HuH-7 (cell line): ENCODE results near the gene P2RX7.
"Not testable (repeated sequence)": the region's sequence is repeated elsewhere in the genome, so short reads cannot be mapped to it uniquely, and the experiment has no call there.

Experiments
- DNase-seq: peaks from one replicate; pipeline ENCODE4 v3.0.0; 2011; ENCODE audit warnings: low spot score

The P2RX7 gene

DNA sequence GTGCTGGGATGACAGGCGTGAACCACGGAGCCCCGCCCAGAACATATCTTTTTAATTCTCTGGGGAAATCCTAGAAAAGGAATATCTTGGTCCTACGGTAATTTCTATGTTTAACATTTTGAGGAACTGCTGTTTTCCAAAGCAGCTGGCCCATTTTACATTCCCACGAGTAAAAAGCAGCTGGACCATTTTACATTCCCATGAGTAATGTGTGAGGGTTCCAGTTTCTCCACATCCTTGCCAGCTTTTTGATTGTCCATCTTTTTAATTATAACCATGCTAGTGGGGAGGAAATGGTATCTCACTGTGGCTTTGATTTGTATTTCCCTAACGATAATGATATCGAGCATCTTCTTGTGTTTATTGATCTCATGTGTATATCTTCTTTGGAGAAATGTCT, 72.8 kb downstream of the P2RX7 start:
- no peak for DNase-seq

DNA sequence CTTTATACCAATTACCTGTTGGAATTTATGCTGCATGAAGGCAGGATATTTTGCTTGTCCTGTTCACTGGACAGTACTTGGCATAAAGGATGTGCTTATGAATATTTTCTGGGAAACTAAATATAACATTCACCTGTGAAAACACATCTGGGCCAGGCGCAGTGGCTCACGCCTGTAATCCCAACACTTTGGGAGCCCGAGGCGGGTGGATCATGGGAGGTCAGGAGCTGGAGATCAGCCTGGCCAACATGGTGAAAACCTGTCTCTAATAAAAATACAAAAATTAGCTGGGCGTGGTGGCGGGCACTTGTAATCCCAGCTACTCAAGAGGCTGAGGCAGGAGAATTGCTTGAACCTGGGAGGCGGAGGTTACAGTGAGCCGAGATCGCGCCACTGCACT, 75.9 kb downstream of the P2RX7 start:
- not testable (repeated sequence) for DNase-seq

DNA sequence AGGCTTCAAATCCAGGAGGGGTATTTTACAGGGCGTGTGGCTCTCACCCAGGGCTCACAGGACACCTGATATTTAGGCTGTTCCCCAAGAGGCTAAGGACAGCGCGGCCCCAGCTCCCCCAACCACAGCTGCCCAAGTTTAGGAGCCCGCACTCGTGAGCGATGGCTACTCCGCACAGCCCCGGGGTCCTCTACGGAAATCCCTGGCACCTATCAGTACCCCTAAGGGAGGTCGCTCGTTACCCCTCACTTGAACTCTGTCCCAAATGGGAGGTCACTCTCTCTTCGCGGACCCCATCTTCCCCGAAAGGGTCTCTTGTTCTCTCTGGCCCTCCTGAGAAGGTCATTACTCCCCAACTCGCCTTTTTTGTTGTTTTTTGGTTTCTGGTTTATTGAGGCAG, 76.5 kb downstream of the P2RX7 start:
- no peak for DNase-seq

DNA sequence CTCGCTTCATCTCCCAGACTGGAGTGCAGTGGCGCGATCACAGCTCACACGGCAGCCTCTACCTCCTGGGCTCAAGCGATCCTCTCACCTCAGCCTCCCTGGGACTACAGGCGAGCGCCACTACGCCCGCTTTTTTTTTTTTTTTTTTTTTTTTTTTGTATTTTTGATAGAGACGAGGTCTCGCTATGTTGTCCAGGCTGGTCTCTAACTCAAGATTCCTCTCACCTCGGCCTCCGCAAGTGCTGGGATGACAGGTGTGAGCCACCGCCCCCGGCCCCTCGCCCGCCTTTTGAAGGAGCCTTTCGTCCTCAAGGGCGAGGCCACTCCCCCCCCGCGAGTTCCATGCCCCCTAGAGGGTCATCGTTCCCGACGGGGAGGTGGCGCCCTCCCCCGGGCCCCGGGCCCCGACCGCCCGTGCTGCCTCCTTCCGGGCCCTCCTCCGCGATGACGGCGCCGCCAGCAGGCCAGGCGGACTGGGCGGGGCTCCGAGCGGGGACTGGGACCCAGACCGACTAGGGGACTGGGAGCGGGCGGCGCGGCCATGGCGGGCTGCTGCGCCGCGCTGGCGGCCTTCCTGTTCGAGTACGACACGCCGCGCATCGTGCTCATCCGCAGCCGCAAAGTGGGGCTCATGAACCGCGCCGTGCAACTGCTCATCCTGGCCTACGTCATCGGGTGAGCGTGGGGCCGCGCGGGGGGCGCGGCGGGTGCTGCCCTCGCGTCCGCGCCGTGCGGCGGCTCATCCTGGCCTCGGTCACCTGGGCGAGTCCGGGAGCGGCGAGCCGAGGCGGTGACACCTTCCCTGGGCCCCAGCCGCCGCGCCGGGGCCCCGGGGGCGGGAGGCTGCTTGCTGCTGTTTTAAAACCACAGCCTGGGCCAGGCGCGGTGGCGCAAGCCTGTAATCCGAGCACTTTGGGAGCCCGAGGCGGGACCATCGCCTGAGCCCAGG, 77.2 kb downstream of the P2RX7 start, which contains the start of gene P2RX4:
TSS of gene P2RX4 (plus strand) at position 506 of the 949 bp plus-strand sequence. CDS start at position 542, 36 bp downstream.
- peak; percentile 79 for DNase-seq

DNA sequence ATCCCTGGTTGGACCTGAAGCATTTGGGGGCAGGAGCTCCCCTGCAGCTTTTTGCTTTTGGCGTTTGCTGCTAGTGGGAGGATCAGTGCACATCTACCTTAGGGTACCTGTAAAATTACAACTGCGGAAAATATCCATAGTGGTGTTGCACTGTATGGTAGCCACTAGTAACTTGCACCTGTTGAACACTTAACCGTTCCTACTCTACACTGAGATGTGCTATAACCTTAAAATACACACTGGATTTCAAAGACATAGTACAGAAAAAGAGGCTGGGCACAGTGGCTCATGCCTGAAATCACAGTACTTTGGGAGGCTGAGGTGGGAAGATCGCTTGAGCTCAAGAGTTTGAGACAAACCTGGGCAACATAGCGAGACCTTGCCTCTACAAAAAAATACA, 80.2 kb downstream of the P2RX7 start:
- DNase-seq = no peak

DNA sequence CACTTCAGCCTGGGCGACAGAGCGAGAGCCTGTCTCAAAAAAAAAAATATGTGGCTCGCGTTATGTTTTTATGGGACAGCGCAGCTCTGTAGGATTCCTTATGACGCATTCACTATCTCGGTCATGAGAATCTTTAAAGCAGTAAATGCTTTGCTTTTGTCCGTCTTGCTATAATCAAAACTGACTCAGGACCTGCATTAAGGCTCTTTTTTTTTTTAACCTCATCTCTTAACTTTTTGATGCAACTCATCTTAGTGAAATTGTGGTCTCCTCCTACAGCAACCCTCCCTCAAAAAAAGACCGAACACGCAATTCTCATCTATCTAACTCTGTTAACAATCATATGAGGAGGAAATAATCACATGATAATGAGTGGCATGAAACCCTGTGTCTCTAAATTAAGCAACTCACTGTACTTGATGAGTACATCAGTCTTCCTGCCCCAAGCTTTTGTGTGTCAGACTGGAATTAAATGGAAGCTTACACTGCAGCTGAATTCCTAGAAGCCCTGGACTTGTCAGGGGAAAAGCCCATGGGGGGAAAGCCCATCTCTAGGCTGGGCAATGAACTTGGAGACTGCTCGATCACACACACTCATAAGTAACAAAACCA, 81.6 kb downstream of the P2RX7 start:
- DNase-seq = no peak

DNA sequence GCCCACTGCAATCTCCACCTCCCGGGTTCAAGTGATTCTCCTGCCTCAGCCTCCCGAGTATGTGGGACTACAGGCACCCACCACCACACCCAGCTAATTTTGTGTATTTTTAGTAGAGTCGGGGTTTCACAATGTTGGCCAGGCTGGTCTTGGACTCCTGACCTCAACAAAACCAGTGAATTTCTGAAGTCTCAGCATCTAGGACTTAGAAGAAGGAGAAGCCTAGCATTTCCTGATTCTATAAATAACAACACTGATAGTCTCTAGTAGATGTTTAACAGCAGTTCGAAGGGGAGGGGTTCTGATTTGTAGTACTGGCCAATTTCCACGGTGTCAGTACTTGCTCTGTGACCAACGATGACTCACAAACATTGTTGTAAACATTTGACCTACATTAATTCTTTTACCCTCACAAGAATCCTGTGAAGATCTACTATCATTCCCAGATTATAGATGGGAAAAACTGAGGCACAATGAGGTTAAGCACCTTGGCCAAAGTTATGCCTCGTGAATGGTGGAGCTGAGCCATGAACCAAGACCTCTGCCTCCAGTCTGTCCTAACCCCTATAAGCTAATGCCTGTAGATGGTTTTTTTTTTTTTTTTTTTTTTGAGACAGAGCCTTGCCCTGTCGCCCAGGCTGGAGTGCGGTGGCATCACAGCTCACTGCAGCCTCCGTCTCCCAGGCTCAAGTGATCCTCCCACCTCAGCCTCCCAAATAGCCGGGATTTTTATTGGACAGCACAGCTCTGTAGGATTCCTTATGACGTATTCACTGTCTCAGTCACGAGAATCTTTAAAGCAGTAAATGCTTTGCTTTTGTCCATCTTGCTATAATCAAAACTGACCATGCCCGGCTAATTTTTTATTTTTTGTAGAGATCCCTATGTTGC, 82.4 kb downstream of the P2RX7 start:
- no peak for DNase-seq

DNA sequence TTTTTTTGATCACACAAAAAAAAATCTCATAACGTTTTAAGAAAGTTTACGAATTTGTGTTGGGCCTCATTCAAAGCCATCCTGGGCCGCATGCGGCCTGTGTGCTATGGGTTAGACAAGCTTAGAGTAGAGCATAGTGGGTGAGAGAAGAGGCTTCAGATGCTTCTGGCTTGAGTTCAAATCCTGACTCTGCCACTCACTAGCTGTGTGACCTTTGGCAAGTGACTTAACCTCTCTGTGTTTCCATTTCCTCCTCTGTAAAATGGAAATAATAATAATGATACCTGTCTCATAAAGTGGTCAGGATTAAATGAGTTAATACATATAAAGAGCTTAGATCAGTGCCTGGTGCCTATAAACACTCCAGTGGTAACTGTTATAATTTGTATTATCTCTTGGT, 83.4 kb downstream of the P2RX7 start:
- DNase-seq = no peak

DNA sequence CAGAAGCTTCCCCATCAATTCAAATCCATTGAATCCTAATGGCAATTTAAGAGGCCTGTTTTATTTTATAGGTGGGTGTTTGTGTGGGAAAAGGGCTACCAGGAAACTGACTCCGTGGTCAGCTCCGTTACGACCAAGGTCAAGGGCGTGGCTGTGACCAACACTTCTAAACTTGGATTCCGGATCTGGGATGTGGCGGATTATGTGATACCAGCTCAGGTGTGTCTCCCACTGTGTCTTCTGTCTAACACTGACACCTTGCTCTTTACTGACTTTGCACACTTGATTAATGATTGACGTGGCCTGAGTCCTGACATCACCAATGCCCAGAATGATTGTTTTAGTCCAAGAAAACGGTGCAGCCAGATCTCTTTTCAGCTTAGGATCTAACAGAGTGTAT, 84.4 kb downstream of the P2RX7 start:
- DNase-seq = no peak

DNA sequence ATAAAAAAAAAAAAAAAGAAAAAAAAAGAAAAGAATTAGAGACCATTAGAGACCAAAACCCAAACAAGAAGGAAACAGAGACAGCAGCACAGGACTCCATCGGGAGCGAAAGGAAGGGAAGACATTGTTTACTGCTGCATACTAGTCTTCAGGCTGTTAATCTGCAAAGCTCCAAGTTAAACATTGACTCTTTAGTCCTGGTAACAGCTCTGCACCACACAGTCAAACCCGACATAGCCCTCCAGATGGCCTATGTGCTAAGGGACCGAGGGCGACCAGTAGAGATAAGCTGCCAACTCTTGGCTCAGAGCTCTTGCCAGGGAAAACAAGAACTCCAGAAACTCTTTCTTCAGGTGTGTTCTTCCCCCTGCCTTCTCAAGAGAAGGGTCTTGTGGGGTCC, 85.1 kb downstream of the P2RX7 start:
- DNase-seq = peak; percentile 66

DNA sequence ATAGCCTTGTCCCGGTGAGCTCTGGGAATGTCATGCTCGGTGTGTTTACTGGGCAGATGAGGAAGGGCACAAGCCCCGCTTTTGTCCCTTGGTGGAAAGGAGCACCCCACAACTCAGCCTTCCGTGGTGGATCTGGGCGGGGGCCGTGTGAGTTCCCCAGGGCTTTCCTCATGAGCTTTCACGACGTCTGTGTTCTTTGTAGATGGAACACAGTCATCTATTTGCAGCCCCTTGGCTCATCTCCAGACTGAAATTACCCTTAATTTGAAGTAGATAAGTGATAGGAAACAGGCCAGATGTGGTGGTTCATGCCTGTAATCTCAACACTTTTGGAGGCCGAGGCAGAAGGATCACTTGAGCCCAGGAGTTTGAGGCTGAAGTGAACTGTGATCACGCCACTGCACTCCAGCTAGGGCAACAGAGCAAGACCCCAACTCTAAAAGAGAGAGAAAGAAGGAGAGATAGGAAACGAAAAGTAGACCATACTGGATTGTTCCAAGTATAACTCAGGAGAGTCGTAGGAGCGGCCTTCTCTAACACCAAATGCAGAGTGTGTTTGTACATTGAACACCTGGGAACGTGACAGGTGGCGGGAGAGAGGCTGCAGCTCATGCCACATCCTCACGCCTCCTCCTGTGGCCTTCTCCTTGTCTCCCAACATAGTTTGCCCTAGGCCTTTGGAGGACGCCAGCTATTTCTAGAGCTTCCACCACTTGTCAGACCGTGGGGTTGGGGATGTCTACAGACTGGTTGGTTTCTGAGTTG, 86.1 kb downstream of the P2RX7 start:
- no peak for DNase-seq

DNA sequence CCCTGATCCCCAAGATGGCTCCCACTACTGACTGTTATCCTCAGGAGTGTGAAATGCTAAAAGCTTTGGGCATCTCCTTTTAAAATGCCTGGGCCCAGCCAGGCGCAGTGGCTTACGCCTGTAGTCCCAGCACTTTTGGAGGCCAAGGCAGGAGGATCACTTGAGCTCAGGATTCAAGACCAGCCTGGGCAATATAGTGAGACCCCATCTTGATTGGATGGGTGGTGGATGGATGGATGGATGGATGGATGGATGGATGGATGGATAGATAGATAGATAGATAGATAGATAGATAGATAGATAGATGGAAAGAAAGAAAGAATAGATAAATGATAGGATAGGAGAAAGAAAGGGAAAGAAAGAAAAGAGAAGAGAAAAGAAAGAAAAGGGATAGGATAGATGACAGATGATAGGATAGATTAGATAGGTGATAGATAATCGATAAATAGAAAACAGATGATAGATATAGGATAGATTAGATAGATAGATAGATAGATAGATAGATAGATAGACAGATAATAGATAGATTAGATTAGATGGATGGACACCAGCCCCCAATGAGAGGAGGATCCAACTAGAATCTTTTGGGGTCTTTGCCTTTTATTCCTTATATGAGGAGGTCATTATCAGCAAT, 86.8 kb downstream of the P2RX7 start:
- DNase-seq = no peak

DNA sequence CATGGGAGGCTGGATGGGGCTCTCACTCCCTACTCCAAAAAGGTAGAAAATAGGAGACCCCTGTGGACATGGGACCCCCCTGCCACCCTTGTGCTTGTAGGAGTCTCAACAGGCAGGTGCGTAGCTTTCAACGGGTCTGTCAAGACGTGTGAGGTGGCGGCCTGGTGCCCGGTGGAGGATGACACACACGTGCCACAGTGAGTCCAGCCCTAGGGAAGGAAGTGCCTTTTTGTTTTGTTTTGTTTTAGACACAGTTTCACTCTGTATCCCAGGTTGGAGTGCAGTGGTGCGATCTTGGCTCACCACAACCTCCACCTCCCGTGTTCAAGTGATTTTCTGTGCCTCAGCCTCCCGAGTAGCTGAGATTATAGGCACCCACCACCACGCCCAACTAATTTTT, 90.2 kb downstream of the P2RX7 start:
- no peak for DNase-seq

DNA sequence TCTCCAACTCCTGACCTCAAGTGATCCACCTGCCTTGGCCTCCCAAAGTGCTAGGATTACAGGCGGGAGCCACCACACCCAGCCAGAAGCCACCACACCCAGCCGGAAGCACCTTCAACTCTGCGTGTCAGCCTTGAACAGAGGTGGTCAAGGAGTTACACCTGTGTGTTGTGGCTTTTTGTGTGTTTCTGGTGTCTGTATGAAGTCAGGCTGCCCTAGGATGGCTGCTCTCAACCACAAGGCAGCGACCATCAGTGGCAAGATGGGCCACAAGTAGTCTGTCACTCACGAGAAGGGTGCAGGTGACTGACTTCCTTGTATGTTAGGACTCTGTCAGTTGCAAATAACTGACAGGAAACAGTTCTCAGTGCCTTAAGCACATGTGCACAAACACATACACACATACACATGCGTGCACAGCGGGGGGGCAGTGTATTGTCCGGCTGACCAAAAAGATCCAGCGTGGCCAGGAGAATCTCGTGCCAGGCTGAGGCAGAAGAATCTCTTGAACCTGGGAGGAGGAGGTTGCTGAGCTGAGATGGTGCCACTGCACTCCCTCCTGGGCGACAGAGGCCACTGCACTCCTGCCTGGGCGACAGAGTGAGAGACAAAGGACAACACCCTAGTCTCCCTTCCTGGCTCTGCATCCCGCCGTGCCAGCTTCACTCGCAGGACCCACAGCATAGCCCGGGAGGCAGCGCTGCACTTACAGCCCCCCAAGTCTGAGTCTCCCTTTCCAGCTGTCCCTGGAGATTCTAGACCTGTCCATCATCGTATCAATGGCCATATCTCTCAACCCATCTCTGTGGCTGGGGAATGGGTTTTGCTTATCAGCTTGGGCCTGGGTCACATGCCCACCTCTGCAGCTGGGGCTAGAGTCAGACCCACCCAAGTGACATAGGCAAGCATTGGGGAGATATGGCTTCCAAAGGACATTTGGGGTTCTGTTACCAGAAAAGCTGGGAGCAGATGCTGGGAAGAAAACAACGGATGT, 90.9 kb downstream of the P2RX7 start:
- DNase-seq = no peak

DNA sequence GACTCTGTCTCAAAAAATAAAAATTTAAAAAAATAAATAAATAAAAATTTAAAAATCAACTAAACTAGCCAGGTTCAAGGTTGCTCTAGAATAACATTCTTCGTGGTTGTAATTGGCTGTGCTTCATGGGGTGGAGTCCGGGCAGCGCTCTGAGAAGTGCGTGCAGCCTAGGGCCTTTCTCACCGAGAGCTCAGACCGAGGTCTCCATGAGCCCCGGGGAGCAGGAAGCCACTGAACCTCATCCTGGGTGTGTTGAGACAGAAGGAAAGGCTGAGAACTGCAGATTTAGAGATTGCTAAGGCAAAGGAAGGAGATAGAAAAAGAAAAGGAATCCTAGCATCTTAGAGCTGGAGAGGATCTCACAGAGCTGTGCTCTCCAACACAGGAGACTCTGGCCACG, 91.9 kb downstream of the P2RX7 start:
- no peak for DNase-seq

DNA sequence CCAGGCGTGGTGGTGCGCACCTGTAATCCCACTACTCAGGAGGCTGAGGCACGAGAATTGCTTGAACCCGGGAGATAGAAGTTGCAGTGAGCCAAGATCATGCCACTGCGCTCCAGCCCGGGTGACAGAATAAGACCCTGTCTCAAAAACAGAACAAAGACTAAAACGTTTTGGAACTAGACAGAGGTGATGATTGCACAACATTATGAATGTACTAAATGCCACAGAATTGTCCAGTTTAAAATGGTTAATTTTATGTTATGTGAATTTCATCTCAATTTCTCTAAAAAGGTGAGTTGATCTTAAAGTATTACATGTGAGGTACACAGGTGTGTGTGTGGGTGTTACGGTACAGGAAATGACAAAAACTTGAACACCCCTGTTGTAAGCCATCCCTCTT, 93.7 kb downstream of the P2RX7 start:
- no peak for DNase-seq

DNA sequence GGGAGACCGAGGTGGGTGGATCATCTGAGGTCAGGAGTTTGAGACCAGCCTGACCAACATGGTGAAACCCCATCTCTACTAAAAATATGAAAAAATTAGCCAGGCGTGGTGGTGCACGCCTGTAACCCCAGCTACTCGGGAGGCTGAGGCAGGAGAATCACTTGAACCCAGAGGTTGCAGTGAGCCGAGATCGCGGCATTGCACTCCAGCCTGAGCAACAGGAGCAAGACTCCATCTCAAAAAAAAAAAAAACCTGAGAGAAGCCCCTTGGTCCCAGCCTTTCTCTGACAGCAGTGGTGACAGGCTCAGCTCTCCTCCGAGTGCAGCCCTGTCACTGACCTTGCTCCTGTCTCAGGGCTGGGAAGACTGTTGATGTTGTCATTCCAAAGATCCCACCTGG, 94.2 kb downstream of the P2RX7 start:
- DNase-seq = not testable (repeated sequence)

DNA sequence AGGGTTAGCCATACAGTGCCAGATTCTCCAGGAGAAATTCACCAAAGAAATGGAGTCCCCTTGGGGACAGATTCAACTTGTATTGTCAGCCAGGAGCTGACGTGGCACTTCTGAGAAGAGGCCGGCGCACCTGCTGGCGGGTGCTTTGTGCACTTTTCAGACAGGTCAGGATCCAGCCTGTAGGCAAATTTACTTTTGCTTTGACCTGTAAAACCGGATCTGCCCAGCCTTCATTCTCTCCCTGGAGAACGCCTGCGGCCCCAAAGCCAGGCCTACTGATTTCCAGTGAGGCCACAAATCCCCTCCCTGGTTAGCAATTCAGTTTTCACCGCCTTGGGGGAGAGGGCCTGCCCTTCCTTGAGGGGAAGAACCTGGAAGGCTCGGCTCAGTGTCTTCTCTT, 94.6 kb downstream of the P2RX7 start:
- DNase-seq = no peak

DNA sequence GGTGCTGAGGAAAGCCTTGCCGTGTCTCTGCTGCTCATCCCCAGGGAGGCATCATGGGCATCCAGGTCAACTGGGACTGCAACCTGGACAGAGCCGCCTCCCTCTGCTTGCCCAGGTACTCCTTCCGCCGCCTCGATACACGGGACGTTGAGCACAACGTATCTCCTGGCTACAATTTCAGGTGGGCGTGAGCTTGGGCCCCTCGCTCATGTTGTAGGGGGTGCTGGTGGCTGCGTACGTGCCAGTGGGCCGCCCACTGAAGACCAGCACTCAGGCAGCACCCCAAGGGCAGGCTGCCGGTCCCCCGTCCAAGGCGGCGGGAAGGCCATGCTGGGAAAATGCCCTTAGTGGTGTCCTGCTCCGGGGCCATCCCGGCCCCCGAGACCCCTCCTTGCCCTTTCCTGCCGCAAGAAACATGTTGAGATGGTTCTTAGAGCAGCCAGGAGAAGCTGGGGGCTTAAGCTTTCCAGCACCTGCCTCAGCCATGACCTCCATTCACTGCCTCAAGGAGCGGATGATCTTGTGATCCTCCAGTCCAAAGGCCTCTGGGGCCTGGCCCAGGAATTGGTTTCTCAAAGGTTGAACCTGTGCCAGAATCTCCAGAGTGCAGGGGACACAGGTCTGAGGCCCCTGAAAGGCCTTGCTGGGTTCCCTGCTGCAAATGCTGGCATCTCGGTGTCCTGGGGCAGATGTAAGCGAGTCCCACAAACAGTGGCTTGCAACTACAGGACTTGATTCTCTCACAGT, 96.4 kb downstream of the P2RX7 start:
- no peak for DNase-seq
